ENCODE data around the gene TFCP2L1.

TFCP2L1 gene

GRCh38 chr2:121243821-121244460 lies 41.1 kb downstream of the TFCP2L1 start:
- TF ChIP-seq GATA2 (IDR thresholded peaks at IDR 0.05; ENCODE audit: low read depth, low read length) (no peak), GATA3 (IDR thresholded peaks at IDR 0.05; ENCODE audit: low read depth, low read length) (no peak)

- no peak for TF ChIP-seq GATA2 (IDR thresholded peaks at IDR 0.05; ENCODE audit: low read depth, low read length)
- no peak for TF ChIP-seq GATA3 (IDR thresholded peaks at IDR 0.05; ENCODE audit: low read depth, low read length)
Observed at GRCh38 chr2:121242976-121243375, 42.0 kb downstream of the TFCP2L1 start.

GRCh38 chr2:121242175-121242875 lies 42.7 kb downstream of the TFCP2L1 start:
- TF ChIP-seq GATA3 (IDR thresholded peaks at IDR 0.05; ENCODE audit: low read depth, low read length) (no peak), GATA2 (IDR thresholded peaks at IDR 0.05; ENCODE audit: low read depth, low read length) (peak; percentile 66)

DNA sequence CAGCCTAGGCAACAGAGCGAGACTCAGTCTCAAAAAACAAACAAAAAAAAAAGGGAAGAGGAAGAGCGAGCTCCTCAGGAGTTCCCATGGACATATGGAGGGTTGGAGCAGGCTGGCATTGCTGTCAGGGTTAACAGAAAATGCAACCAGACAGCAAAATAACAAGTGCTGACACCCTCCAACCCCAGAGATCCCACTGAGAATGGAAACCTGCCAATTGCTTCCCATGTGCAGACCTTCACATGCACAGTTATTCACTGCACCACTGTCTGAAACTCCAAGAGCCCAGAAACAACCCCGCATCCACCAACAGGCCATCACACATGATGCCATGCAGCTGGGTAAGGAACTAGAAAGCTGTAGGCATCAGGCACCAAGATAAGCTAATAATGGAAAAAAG lies 43.5 kb downstream of the TFCP2L1 start:
- TF ChIP-seq GATA3 (IDR thresholded peaks at IDR 0.05; ENCODE audit: low read depth, low read length), result no peak
- TF ChIP-seq GATA2 (IDR thresholded peaks at IDR 0.05; ENCODE audit: low read depth, low read length), result no peak

DNA sequence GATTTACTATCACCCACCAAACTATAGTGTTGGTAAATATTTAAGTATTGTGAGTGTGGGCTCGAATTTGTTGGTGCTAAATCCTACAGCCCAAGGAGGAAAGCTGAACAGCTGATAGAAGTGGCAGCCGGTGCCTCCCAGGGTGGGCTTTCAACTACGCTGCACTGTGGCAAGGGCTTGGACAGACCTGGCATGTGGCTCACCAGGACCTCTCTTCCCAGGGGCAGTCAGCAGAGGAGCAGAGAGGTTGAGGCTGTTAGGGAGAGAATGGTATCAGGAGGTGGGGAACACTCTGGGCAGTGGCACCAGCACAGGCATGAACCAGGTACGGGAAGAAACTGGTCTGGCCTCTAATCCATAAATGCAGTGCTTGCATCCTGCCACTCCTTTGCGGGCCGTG lies 44.6 kb downstream of the TFCP2L1 start:
- TF ChIP-seq GATA2 (IDR thresholded peaks at IDR 0.05; ENCODE audit: low read depth, low read length), result no peak
- TF ChIP-seq GATA3 (IDR thresholded peaks at IDR 0.05; ENCODE audit: low read depth, low read length), result no peak

DNA sequence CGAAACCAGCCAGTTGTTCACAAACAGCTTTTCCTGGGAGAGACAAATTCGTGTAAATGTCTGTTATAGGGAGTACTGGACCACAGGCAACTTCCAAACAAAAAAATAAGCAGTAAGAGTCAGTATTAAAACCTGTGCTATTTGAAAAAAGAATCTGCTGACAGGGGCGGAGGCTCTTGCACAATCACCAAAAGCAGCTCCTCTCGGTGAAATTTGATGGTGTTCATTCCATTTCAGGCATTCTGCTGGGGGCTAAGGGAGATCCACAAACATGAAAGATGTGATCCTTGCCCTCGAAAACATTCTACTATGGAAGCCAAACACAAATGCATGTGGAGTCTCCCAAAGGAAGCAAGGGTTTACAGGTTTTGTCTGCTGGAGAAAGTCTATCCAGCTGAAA lies 45.0 kb downstream of the TFCP2L1 start:
- TF ChIP-seq GATA2 (IDR thresholded peaks at IDR 0.05; ENCODE audit: low read depth, low read length), result no peak
- TF ChIP-seq GATA3 (IDR thresholded peaks at IDR 0.05; ENCODE audit: low read depth, low read length), result no peak

- TF ChIP-seq GATA3 (IDR thresholded peaks at IDR 0.05; ENCODE audit: low read depth, low read length) (no peak), GATA2 (IDR thresholded peaks at IDR 0.05; ENCODE audit: low read depth, low read length) (no peak)
Observed at GRCh38 chr2:121239471-121239870, 45.5 kb downstream of the TFCP2L1 start.

GRCh38 chr2:121238828-121239227 lies 46.2 kb downstream of the TFCP2L1 start:
- TF ChIP-seq GATA3 (IDR thresholded peaks at IDR 0.05; ENCODE audit: low read depth, low read length) (no peak), GATA2 (IDR thresholded peaks at IDR 0.05; ENCODE audit: low read depth, low read length) (no peak)

DNA sequence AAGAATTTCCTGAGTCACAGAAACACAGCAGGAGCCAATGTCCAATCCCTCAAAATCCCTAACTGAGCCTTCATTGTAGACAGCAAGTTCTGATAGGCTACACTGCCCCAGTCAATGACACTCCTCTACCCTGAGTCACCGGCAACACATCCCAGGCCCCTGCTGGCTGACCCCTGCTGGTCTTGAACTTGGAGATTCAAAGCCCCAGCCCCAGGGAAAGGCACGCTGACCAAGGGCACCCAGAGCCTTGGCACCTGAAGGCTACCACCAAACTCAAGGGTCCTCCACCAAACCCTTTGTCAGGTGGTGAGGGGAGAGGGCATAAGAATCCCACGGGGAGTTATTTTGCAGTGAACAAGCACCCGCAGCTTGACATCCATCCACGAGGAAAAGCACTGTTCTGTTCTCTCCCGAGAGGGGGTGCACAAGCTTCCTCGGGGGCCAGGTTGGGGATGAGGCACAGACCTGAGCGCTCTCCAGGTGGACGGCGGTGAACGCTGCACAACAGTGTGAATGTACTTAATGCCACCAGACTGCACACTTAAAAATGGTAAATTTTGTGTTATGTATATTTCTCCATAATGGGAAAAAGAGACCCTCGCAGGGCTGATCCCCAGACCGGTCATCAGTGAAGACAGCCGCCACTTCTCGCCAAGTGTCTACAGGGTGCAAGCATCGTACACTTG lies 46.9 kb downstream of the TFCP2L1 start:
- TF ChIP-seq GATA2 (IDR thresholded peaks at IDR 0.05; ENCODE audit: low read depth, low read length), result no peak
- no peak for TF ChIP-seq GATA3 (IDR thresholded peaks at IDR 0.05; ENCODE audit: low read depth, low read length)

- TF ChIP-seq GATA2 (IDR thresholded peaks at IDR 0.05; ENCODE audit: low read depth, low read length), result no peak
- no peak for TF ChIP-seq GATA3 (IDR thresholded peaks at IDR 0.05; ENCODE audit: low read depth, low read length)
Observed at GRCh38 chr2:121237336-121237979, 47.5 kb downstream of the TFCP2L1 start.

- no peak for TF ChIP-seq GATA3 (IDR thresholded peaks at IDR 0.05; ENCODE audit: low read depth, low read length)
- TF ChIP-seq GATA2 (IDR thresholded peaks at IDR 0.05; ENCODE audit: low read depth, low read length), result no peak
Observed at GRCh38 chr2:121236650-121237180, 48.3 kb downstream of the TFCP2L1 start.

- no peak for TF ChIP-seq GATA3 (IDR thresholded peaks at IDR 0.05; ENCODE audit: low read depth, low read length)
- TF ChIP-seq GATA2 (IDR thresholded peaks at IDR 0.05; ENCODE audit: low read depth, low read length), result no peak
Observed at GRCh38 chr2:121236101-121236640, 48.8 kb downstream of the TFCP2L1 start.

DNA sequence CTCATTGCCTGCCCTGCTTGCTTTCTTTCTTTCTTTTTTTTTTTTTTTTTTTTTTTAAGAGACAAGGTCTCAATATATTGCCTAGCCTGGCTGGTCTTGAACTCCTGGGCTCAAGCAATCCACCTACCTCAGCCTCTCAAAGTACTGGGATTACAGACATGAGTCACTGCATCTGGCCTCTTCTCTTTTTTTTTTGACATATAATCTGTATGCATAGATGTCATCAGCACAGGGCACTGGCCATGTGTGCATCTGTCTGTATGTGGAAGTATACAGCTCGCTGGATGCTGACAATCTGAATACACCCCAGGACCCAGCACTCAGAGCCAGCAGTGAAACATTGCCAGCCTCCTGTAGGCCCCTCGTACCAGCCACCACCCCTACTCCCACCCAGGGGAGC lies 49.5 kb downstream of the TFCP2L1 start:
- TF ChIP-seq GATA3 (IDR thresholded peaks at IDR 0.05; ENCODE audit: low read depth, low read length) (no peak), GATA2 (IDR thresholded peaks at IDR 0.05; ENCODE audit: low read depth, low read length) (no peak)

GRCh38 chr2:121234791-121235190 lies 50.2 kb downstream of the TFCP2L1 start:
- no peak for TF ChIP-seq GATA2 (IDR thresholded peaks at IDR 0.05; ENCODE audit: low read depth, low read length)
- no peak for TF ChIP-seq GATA3 (IDR thresholded peaks at IDR 0.05; ENCODE audit: low read depth, low read length)
